ENCODE data around the gene HUWE1. TPM values are rescaled to one million over a fixed set of nuclear protein-coding genes. Genes with fewer than 3 reads are reported as not detected.

The HUWE1 gene
- total RNA-seq, 1 donor from 2014 or later: 130 TPM

DNA sequence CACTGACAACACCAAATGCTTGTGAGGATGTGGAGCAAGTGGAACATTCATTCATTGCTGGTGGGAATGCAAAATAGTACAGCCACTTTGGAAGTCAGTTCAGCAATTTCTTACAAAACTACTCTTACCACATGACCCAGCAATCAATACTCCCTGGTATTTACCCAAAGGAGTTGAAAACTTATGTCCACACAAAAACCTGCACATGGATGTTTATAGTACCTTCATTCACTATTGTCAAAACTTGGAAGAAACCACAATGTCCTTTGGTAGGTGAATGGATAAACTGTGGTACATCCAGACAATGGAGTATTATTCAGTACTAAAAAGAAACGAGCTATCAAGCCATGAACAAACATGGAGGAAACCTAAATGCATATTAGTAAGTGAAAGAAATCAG is 27.5 kb downstream of the HUWE1 start:
- Histone ChIP-seq H3K4me1 (peaks cover 25% of the 10 kb centered on the region), H3K4me3 (no peak overlapping the region), H3K36me3 (no peaks in the 10 kb centered on the region), H3K27me3 (ENCODE audit: low read depth) (no peaks in the 10 kb centered on the region), H3K9me3 (replicated peaks) (no peaks in the 10 kb centered on the region), H3K27ac (replicated peaks) (no peak overlapping the region)
- intact Hi-C loops (cut with micrococcal nuclease): no loop called here
- DNase-seq: no peak
- TF ChIP-seq, protein P1, sequence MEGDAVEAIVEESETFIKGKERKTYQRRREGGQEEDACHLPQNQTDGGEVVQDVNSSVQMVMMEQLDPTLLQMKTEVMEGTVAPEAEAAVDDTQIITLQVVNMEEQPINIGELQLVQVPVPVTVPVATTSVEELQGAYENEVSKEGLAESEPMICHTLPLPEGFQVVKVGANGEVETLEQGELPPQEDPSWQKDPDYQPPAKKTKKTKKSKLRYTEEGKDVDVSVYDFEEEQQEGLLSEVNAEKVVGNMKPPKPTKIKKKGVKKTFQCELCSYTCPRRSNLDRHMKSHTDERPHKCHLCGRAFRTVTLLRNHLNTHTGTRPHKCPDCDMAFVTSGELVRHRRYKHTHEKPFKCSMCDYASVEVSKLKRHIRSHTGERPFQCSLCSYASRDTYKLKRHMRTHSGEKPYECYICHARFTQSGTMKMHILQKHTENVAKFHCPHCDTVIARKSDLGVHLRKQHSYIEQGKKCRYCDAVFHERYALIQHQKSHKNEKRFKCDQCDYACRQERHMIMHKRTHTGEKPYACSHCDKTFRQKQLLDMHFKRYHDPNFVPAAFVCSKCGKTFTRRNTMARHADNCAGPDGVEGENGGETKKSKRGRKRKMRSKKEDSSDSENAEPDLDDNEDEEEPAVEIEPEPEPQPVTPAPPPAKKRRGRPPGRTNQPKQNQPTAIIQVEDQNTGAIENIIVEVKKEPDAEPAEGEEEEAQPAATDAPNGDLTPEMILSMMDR (IDR thresholded peaks at IDR 0.05; ENCODE audit: borderline replicate concordance): no peak

DNA sequence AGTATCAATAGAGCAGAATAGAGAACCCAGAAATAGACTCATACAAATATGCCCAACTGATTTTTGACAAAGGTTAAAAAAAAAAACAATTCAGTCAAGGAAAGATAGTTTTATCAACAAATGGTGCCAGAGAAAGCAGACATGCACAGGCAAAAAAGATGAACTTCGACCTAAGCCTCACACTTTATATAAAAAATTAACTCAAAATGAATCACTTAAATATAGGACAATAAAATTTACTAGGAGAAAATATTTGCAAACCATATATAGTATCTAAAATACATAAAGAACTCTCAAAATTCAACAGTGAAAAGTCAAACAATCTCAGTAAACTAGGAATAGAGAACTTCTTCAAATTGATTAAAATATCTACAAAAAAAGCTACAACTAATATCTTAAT is 29.7 kb downstream of the HUWE1 start:
- Histone ChIP-seq H3K27ac (replicated peaks) (no peak overlapping the region), H3K4me3 (no peak overlapping the region), H3K27me3 (ENCODE audit: low read depth) (no peaks in the 10 kb centered on the region), H3K4me1 (peaks cover 31% of the 10 kb centered on the region), H3K9me3 (replicated peaks) (no peaks in the 10 kb centered on the region), H3K36me3 (peaks cover 7% of the 10 kb centered on the region)
- intact Hi-C loops (cut with micrococcal nuclease): no loop called here
- DNase-seq: no peak
- TF ChIP-seq, protein P1 (IDR thresholded peaks at IDR 0.05; ENCODE audit: borderline replicate concordance): no peak

DNA sequence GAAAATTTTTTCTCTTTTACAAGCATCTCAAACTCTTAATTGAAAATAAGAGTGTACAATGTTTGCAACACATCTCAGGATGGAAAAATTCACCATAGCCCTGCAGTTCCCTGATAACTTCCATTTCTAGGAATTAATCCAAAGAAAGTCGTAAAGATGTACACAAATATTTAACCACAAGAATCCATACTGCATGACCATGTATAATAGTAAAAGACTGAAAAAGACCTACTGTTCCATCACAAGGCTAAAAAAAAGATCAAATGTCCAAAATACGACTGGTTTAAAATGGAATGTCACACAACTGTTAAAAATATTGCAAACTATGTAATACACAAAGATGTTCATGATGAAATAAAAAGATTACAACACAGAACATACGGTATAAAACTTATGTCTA is 32.1 kb downstream of the HUWE1 start:
- H3K27me3 ChIP-seq (ENCODE audit: low read depth): no peaks in the 10 kb centered on the region
- no peak overlapping the region for H3K27ac ChIP-seq (replicated peaks)
- TF ChIP-seq, protein P1 (IDR thresholded peaks at IDR 0.05; ENCODE audit: borderline replicate concordance): no peak
- no peak overlapping the region for H3K4me3 ChIP-seq
- no peak for DNase-seq
- peaks cover 7% of the 10 kb centered on the region for H3K36me3 ChIP-seq
- H3K4me1 ChIP-seq: peaks cover 23% of the 10 kb centered on the region
- intact Hi-C loops (cut with micrococcal nuclease): no loop called here
- H3K9me3 ChIP-seq (replicated peaks): no peaks in the 10 kb centered on the region

DNA sequence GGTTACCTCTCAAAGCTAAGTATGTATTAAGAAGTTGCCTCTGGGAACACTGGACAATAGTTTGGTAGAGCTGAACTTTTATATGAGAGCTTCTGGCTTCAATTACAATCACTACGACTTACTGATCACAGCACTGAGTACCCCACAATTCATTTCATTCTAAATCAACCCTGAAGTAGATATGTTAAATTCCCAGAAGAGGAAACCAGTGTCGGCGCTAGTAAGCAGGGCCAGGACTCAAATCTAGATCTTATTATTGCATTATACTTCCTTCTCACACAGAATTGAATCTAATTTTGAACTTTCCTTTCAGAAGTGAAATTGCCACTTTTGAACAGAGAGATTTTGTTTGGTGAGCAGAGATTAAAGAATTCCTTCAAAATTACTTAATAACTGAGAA is 41.8 kb downstream of the HUWE1 start:
- Histone ChIP-seq H3K4me1 (no peaks in the 10 kb centered on the region), H3K27ac (replicated peaks) (no peak overlapping the region), H3K27me3 (ENCODE audit: low read depth) (no peaks in the 10 kb centered on the region), H3K36me3 (peaks cover 82% of the 10 kb centered on the region), H3K4me3 (no peak overlapping the region), H3K9me3 (replicated peaks) (no peaks in the 10 kb centered on the region)
- TF ChIP-seq, protein P1 (IDR thresholded peaks at IDR 0.05; ENCODE audit: borderline replicate concordance): no peak
- intact Hi-C loops (cut with micrococcal nuclease): no loop called here
- no peak for DNase-seq

DNA sequence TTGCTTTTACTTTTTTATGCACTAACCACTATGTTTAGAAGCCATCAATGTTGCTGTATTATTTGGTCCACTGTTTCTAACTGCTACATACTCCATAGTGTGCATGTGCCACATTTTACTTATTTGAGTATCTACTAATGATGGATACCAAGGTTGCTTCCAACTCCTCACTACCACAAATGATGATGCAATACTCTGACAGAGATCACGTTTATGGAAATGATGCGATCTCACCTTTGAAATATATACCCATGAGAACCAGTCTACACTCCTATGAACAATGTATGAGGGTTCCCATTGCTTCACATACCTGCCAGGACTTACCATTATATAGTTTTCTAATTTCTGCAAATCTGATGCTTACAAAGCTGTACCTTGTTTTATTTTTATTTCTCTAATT is 44.2 kb downstream of the HUWE1 start:
- no peaks in the 10 kb centered on the region for H3K4me1 ChIP-seq
- intact Hi-C loops (cut with micrococcal nuclease): no loop called here
- H3K27me3 ChIP-seq (ENCODE audit: low read depth): no peaks in the 10 kb centered on the region
- TF ChIP-seq, protein P1 (IDR thresholded peaks at IDR 0.05; ENCODE audit: borderline replicate concordance): no peak
- no peak overlapping the region for H3K27ac ChIP-seq (replicated peaks)
- no peak overlapping the region for H3K4me3 ChIP-seq
- peaks cover 77% of the 10 kb centered on the region for H3K36me3 ChIP-seq
- DNase-seq: no peak
- H3K9me3 ChIP-seq (replicated peaks): no peaks in the 10 kb centered on the region

DNA sequence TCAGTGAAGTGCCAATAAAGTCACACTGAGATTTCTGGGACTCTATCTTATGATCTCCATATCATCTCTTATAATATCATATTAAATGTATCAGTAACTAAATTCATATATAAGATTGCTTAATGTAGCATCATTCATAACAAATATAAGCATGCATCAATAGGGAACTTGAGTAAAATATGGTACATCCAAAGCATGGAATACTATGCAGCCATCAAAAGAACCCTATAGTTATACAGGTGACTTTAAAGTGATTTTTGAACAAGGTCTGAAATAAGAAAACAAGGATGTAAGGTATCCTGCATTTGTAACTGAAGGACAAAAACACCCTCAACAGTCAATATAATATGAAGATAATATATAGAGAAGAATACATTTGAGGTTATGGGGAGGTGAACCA is 47.3 kb downstream of the HUWE1 start:
- Histone ChIP-seq H3K27me3 (ENCODE audit: low read depth) (no peaks in the 10 kb centered on the region), H3K4me1 (no peaks in the 10 kb centered on the region), H3K27ac (replicated peaks) (no peak overlapping the region), H3K4me3 (no peak overlapping the region), H3K36me3 (peaks cover 50% of the 10 kb centered on the region), H3K9me3 (replicated peaks) (no peaks in the 10 kb centered on the region)
- TF ChIP-seq, protein P1 (IDR thresholded peaks at IDR 0.05; ENCODE audit: borderline replicate concordance): no peak
- intact Hi-C loops (cut with micrococcal nuclease): no loop called here
- DNase-seq: no peak

Measured in left ventricle myocardium inferior (tissue), 1 donor.